GM12878 (cell line): ENCODE measurements around the gene MEOX1. TPM values are rescaled to one million over a fixed set of nuclear protein-coding genes. Genes with fewer than 3 reads are reported as not detected.

ENCODE experiments used
- ATAC-seq: fragments of 200-7000 bp; cut with Tn5 transposase; 3 replicates; pipeline ENCODE4 v1.9.1; 2020; ENCODE audit warnings: mild to moderate bottlenecking, moderate library complexity
- BruUV-seq: library from RNA; stranded (reverse); fragments of 400-500 nt; replicated peaks from 2 replicates; lab custom pipeline; 2021; lab: Mats Ljungman, UMichigan
- CTCF ChIA-PET: fragments of 300-600 bp; sonication (Branson Sonifier 250); formaldehyde crosslinking; extraction: SDS; loops from one replicate; lab custom pipeline; 2021; ENCODE audit warnings: inconsistent platforms; lab: Yijun Ruan, JAX
- POLR2A ChIA-PET: fragments of 350-600 bp; formaldehyde crosslinking; extraction: SDS; loops from one replicate; lab custom pipeline; 2021; ENCODE audit warnings: inconsistent platforms; lab: Charles Lee
- RAD21 ChIA-PET: fragments of 300-600 bp; sonication (Branson Sonifier 250); formaldehyde crosslinking; loops from one replicate; lab custom pipeline; 2023; ENCODE audit warnings: antibody characterized with exemption; ENCODE audit not compliant: unreplicated experiment; lab: Charles Lee
- SMC1A ChIA-PET: fragments of 300-600 bp; sonication (Branson Sonifier 250); formaldehyde crosslinking; loops from one replicate; lab custom pipeline; 2023; ENCODE audit not compliant: unreplicated experiment, uncharacterized antibody; lab: Charles Lee
- DNase-seq: peaks from one replicate; pipeline ENCODE4 v3.0.0-alpha.2; 2011; ENCODE audit warnings: low read depth, low spot score
- FAIRE-seq: peaks from 3 replicates; lab custom pipeline; 2011; peaks lifted over from hg19 to GRCh38; lab: Jason Lieb, UNC
- H2AFZ ChIP-seq: 2 replicates; pipeline ENCODE4 v1.6.0; 2011; ENCODE audit warnings: low read depth, low read length, control low read depth; ENCODE audit not compliant: control insufficient read depth
- H3K27ac ChIP-seq: 2 replicates; pipeline ENCODE4 v1.5.1; 2011; ENCODE audit warnings: control low read depth; ENCODE audit not compliant: control insufficient read depth, insufficient read depth
- H3K27me3 ChIP-seq, 2 experiments: replicated peaks in 1 of 2; 2 replicates each; pipeline versions ENCODE4 v1.6.0 to v1.6.1; 2011; ENCODE audit warnings: low read length in 1 of 2; ENCODE audit not compliant: control insufficient read depth in 2 of 2, insufficient read depth in 2 of 2
- H3K36me3 ChIP-seq, 2 experiments: 2 replicates each; pipeline ENCODE4 v1.5.1; 2011; ENCODE audit warnings: low read length in 1 of 2; ENCODE audit not compliant: control insufficient read depth in 2 of 2, insufficient read depth in 2 of 2
- H3K4me1 ChIP-seq: 2 replicates; pipeline ENCODE4 v1.6.1; 2011; ENCODE audit warnings: mild to moderate bottlenecking, low read length, moderate library complexity, mixed read lengths; ENCODE audit not compliant: control insufficient read depth, insufficient read depth
- H3K4me2 ChIP-seq: 2 replicates; pipeline ENCODE4 v1.6.0; 2011; ENCODE audit warnings: control low read depth; ENCODE audit not compliant: control insufficient read depth, insufficient read depth
- H3K4me3 ChIP-seq: fragments of 200-600 bp; sonication (generic); 2 replicates; pipeline ENCODE4 v1.5.1; 2016
- H3K79me2 ChIP-seq: 2 replicates; pipeline ENCODE4 v1.6.0; 2011; ENCODE audit warnings: low read length; ENCODE audit not compliant: control insufficient read depth, insufficient read depth
- H3K9ac ChIP-seq: 2 replicates; pipeline ENCODE4 v1.8.0; 2011; ENCODE audit warnings: low read length, control low read depth, mixed read lengths; ENCODE audit not compliant: control insufficient read depth, insufficient read depth
- H3K9me3 ChIP-seq: replicated peaks from 3 replicates; pipeline ENCODE4 v1.5.1; 2011; ENCODE audit warnings: mild to moderate bottlenecking, low read length; ENCODE audit not compliant: control insufficient read depth, insufficient read depth
- H4K20me1 ChIP-seq: 2 replicates; pipeline ENCODE4 v1.6.0; 2011; ENCODE audit not compliant: control insufficient read depth, insufficient read depth
- ATF7 ChIP-seq: fragments of 450-650 bp; IDR thresholded peaks from 2 replicates; pipeline ENCODE4 v1.6.1; 2016; ENCODE audit warnings: low read depth, mild to moderate bottlenecking
- CREB1 ChIP-seq: IDR thresholded peaks from 2 replicates; pipeline ENCODE4 v1.6.1; 2012; ENCODE audit warnings: low read depth, mild to moderate bottlenecking, inconsistent platforms
- ETV6 ChIP-seq, 2 experiments: fragments of 450-650 bp in 1 of 2; IDR thresholded peaks in 1 of 2; conservative IDR thresholded peaks in 1 of 2; 2 replicates each; pipeline ENCODE4 v1.6.1; 2014; ENCODE audit warnings: antibody characterized with exemption in 1 of 2, borderline replicate concordance in 1 of 2, low read depth in 1 of 2, mild to moderate bottlenecking in 1 of 2, moderate library complexity in 1 of 2
- EZH2 ChIP-seq: IDR thresholded peaks from 2 replicates; pipeline ENCODE4 v1.6.1; 2012; ENCODE audit warnings: low read depth, mild to moderate bottlenecking, control low read depth, inconsistent platforms, low read length, borderline replicate concordance; ENCODE audit not compliant: control insufficient read depth
- GABPA ChIP-seq: IDR thresholded peaks from 2 replicates; pipeline ENCODE4 v1.6.1; 2014; ENCODE audit warnings: antibody characterized with exemption, low read depth, mild to moderate bottlenecking, inconsistent platforms
- GATAD2B ChIP-seq: fragments of 450-650 bp; conservative IDR thresholded peaks from 2 replicates; pipeline ENCODE4 v1.6.1; 2017; ENCODE audit warnings: low read depth, mild to moderate bottlenecking, moderate library complexity
- IKZF2 ChIP-seq, 2 experiments: fragments of 450-650 bp; IDR thresholded peaks; 2 replicates each; pipeline ENCODE4 v1.6.1; 2017; ENCODE audit warnings: mild to moderate bottlenecking in 2 of 2, moderate library complexity in 2 of 2
- JUNB ChIP-seq: IDR thresholded peaks from 2 replicates; pipeline ENCODE4 v1.6.1; 2016; ENCODE audit warnings: antibody characterized with exemption, mild to moderate bottlenecking
- MXI1 ChIP-seq: fragments of 150-350 bp; IDR thresholded peaks from 2 replicates; pipeline ENCODE4 v1.6.1; 2011; ENCODE audit warnings: low read depth, mild to moderate bottlenecking, inconsistent platforms, low read length, improper control_type of control experiment
- MYC ChIP-seq: IDR thresholded peaks from 2 replicates; pipeline ENCODE4 v1.6.1; 2011; ENCODE audit warnings: mild to moderate bottlenecking, low read length, moderate library complexity, inconsistent platforms; ENCODE audit not compliant: insufficient read depth, insufficient replicate concordance, insufficient read length, severe bottlenecking
- NRF1 ChIP-seq: conservative IDR thresholded peaks from 2 replicates; pipeline ENCODE4 v1.6.1; 2011; ENCODE audit warnings: mild to moderate bottlenecking, low read depth, low read length, improper control_type of control experiment
- POLR2AphosphoS5 ChIP-seq: IDR thresholded peaks from 2 replicates; pipeline ENCODE4 v1.6.1; 2011; ENCODE audit warnings: mild to moderate bottlenecking, low read length, inconsistent platforms
- RB1 ChIP-seq: fragments of 450-650 bp; formaldehyde crosslinking; IDR thresholded peaks from 2 replicates; pipeline ENCODE4 v1.6.1; 2017; ENCODE audit warnings: mild to moderate bottlenecking, borderline replicate concordance
- SMAD1 ChIP-seq: fragments of 450-650 bp; IDR thresholded peaks from 2 replicates; pipeline ENCODE4 v1.6.1; 2018; ENCODE audit warnings: mild to moderate bottlenecking, low read depth; ENCODE audit not compliant: partially characterized antibody
- TARDBP ChIP-seq: IDR thresholded peaks from 2 replicates; pipeline ENCODE4 v1.6.1; 2016; ENCODE audit warnings: borderline replicate concordance
- WGBS: methylation state at CpG from one replicate; pipeline ENCODE4 v1.1.6; 2016; ENCODE audit warnings: low lambda C conversion rate; ENCODE audit not compliant: insufficient replicate concordance, insufficient coverage; ENCODE audit errors: missing lambda C conversion rate; 5-methylcytosine and 5-hydroxymethylcytosine counted together
- in situ Hi-C: fragments of 300-500 bp; cut with MboI; formaldehyde crosslinking; loops from 9 replicates; pipeline ENCODE4 v1.14.3; 2018; ENCODE audit warnings: mixed read lengths
- intact Hi-C: fragments of 100-400 bp; cut with micrococcal nuclease; formaldehyde crosslinking; loops from one replicate; pipeline ENCODE4 v1.14.2; 2022; ENCODE audit not compliant: unreplicated experiment
- polyA plus RNA-seq, 11 experiments: library from polyadenylated mRNA; depleted of rRNA in 4 of 11; unstranded in 6 of 11; stranded (reverse) in 5 of 11; fragments of >200 nt; fragmentation: Nextera tagmentation in 4 of 11; fragmentation: Illumina TruSeq in 1 of 11; extraction: Ambion mirVana in 4 of 11; extraction: Trizol in 1 of 11; gene quantifications; 1 replicate in 1 of 11; 2 replicates in 10 of 11; pipeline versions ENCODE4 v1.2.1 to v1.2.3, GENCODE V29; 2011 to 2016; ENCODE audit warnings: inconsistent platforms in 2 of 11, missing spikeins in 2 of 11, low read depth in 1 of 11
- total RNA-seq, 4 experiments: library from RNA; depleted of rRNA in 3 of 4; stranded (reverse); fragments of >200 nt in 3 of 4; fragmentation: Illumina TruSeq in 1 of 4; extraction: Trizol in 1 of 4; gene quantifications; 2 replicates each; pipeline versions ENCODE4 v1.2.1 to v1.2.3, GENCODE V29; 2013 to 2021
- TF ChIP-seq, protein P1 (sequence below): fragments of 450-650 bp; conservative IDR thresholded peaks from 2 replicates; pipeline ENCODE4 v1.6.1; 2017; ENCODE audit warnings: mild to moderate bottlenecking, moderate library complexity
- TF ChIP-seq, protein P2 (sequence below): fragments of 450-650 bp; IDR thresholded peaks from 2 replicates; pipeline ENCODE4 v1.6.1; 2017; ENCODE audit warnings: borderline replicate concordance
- TF ChIP-seq, protein P3 (sequence below): IDR thresholded peaks from 2 replicates; pipeline ENCODE4 v1.6.1; 2012; ENCODE audit warnings: low read depth, low read length, improper control_type of control experiment

MEOX1 gene
- total and polyA plus RNA-seq, 10 of the 15 experiments (the other 5 are each of a cell fraction or from before 2014, with no cell fraction given) = 0.19 to 9.4 (median 0.46) TPM

DNA sequence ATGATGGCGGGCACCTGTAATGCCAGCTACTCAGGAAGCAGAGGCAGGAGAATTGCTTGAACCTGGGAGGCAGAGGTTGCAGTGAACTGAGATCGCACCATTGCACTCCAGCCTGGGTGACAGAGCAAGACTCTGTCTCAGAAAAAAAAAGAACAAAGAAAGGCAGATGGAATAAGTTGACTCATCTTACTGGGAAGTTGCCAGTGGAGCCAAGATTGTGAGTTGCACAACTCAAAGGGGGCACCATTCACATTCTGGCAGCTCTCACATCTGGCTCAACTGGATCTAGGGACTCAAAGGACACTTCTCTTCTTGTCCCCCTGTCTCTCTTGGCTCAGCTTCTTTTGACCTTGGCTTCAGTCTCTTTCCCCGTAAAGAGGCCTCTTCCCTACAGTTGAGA, 61.9 kb downstream of the MEOX1 start:
- Histone ChIP-seq H3K27me3 (no peaks in the 10 kb centered on the region), H3K79me2 (no peaks in the 10 kb centered on the region), H3K9ac (no peak overlapping the region), H3K4me1 (no peaks in the 10 kb centered on the region), H4K20me1 (no peaks in the 10 kb centered on the region), H3K4me2 (no peak overlapping the region)
- intact Hi-C loops (no loop called here), in situ Hi-C loops (no loop called here)
- ChIA-PET POLR2A (no interaction called here), RAD21 (no interaction called here), SMC1A (no interaction called here)
- ATAC-seq = no peak
- TF ChIP-seq EZH2 (no peak), CREB1 (no peak), ATF7 (no peak), JUNB (no peak), POLR2AphosphoS5 (no peak), RB1 (no peak), SMAD1 (no peak), TARDBP (no peak), IKZF2 (IDR thresholded peaks at IDR 0.05) (no peak), GABPA (no peak), ETV6 (conservative IDR thresholded peaks at IDR 0.05 in 1 of 2, IDR thresholded peaks at IDR 0.05 in 1 of 2; ENCODE audit: borderline replicate concordance in 1 of 2, low read depth in 1 of 2) (no peak), NRF1 (no peak), GATAD2B (no peak), MYC (no peak), MXI1 (no peak)
- TF ChIP-seq, protein P1, sequence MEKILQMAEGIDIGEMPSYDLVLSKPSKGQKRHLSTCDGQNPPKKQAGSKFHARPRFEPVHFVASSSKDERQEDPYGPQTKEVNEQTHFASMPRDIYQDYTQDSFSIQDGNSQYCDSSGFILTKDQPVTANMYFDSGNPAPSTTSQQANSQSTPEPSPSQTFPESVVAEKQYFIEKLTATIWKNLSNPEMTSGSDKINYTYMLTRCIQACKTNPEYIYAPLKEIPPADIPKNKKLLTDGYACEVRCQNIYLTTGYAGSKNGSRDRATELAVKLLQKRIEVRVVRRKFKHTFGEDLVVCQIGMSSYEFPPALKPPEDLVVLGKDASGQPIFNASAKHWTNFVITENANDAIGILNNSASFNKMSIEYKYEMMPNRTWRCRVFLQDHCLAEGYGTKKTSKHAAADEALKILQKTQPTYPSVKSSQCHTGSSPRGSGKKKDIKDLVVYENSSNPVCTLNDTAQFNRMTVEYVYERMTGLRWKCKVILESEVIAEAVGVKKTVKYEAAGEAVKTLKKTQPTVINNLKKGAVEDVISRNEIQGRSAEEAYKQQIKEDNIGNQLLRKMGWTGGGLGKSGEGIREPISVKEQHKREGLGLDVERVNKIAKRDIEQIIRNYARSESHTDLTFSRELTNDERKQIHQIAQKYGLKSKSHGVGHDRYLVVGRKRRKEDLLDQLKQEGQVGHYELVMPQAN = no peak
- TF ChIP-seq, protein P2, sequence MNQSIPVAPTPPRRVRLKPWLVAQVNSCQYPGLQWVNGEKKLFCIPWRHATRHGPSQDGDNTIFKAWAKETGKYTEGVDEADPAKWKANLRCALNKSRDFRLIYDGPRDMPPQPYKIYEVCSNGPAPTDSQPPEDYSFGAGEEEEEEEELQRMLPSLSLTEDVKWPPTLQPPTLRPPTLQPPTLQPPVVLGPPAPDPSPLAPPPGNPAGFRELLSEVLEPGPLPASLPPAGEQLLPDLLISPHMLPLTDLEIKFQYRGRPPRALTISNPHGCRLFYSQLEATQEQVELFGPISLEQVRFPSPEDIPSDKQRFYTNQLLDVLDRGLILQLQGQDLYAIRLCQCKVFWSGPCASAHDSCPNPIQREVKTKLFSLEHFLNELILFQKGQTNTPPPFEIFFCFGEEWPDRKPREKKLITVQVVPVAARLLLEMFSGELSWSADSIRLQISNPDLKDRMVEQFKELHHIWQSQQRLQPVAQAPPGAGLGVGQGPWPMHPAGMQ = no peak
- TF ChIP-seq, protein P3, sequence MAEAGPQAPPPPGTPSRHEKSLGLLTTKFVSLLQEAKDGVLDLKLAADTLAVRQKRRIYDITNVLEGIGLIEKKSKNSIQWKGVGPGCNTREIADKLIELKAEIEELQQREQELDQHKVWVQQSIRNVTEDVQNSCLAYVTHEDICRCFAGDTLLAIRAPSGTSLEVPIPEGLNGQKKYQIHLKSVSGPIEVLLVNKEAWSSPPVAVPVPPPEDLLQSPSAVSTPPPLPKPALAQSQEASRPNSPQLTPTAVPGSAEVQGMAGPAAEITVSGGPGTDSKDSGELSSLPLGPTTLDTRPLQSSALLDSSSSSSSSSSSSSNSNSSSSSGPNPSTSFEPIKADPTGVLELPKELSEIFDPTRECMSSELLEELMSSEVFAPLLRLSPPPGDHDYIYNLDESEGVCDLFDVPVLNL = no peak
- TF ChIP-seq, all 136 proteins: peak for 0
- Histone ChIP-seq H2AFZ (no peak overlapping the region), H3K36me3 (no peaks in the 10 kb centered on the region), H3K4me3 (no peak overlapping the region), H3K27ac (no peak overlapping the region), H3K9me3 (no peaks in the 10 kb centered on the region; the same call in 2 of the 3 replicates)
- DNase-seq (no peak), FAIRE-seq (no peak)
- no TSS peak for BruUV-seq
- CTCF ChIA-PET = no interaction called here
- 67% methylated on average over 3 of the region's 3 CpGs for WGBS
